Epithelial cell of proximal tubule (primary cell): ENCODE measurements around the gene FAM53A. TPM values are rescaled to one million over a fixed set of nuclear protein-coding genes. Genes with fewer than 3 reads are reported as not detected.

Source experiments
- DNase-seq: peaks from one replicate; pipeline ENCODE4 v3.0.0-alpha.2; 2011; ENCODE audit warnings: low read depth
- H3K4me3 ChIP-seq: 2 replicates; pipeline ENCODE4 v1.5.1; 2011; ENCODE audit warnings: low read depth, mild to moderate bottlenecking, low read length
- total RNA-seq: library from RNA; depleted of rRNA; stranded (reverse); fragments of >200 nt; gene quantifications from 2 replicates; pipeline ENCODE4 v1.2.3, GENCODE V29; 2015
- TF ChIP-seq, protein P1 (sequence below): conservative IDR thresholded peaks from 2 replicates; pipeline ENCODE4 v1.5.1; 2012; ENCODE audit warnings: low read depth, mild to moderate bottlenecking, low read length

Gene FAM53A
- total RNA-seq, 1 donor from 2014 or later = 2.5 TPM

DNA sequence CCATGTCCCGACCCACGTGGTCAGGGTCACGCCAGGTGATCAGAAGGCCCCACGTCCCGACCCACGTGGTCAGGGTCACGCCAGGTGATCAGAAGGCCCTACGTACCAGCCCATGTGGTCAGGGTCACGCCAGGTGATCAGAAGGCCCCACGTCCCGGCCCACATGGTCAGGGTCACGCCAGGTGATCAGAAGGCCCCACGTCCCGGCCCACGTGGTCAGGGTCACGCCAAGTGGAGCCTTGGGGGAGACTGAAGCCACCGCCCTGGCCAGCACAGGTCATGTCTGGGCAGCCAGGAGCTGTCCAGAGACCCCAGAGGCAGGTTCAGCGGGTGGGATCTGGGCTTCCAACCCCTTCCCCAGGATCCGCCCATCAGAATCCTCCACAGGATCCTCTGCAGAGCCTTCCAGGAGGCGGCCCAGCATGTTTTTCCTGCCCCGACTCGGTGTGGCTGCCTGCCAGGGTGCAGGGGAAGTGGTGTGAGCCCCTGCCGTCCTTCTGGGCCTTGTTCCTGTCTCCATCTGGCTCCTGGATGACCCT, 58.4 kb downstream of the FAM53A start:
- no peak for DNase-seq
- H3K4me3 ChIP-seq = no peak overlapping the region
- TF ChIP-seq, protein P1, sequence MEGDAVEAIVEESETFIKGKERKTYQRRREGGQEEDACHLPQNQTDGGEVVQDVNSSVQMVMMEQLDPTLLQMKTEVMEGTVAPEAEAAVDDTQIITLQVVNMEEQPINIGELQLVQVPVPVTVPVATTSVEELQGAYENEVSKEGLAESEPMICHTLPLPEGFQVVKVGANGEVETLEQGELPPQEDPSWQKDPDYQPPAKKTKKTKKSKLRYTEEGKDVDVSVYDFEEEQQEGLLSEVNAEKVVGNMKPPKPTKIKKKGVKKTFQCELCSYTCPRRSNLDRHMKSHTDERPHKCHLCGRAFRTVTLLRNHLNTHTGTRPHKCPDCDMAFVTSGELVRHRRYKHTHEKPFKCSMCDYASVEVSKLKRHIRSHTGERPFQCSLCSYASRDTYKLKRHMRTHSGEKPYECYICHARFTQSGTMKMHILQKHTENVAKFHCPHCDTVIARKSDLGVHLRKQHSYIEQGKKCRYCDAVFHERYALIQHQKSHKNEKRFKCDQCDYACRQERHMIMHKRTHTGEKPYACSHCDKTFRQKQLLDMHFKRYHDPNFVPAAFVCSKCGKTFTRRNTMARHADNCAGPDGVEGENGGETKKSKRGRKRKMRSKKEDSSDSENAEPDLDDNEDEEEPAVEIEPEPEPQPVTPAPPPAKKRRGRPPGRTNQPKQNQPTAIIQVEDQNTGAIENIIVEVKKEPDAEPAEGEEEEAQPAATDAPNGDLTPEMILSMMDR = no peak

DNA sequence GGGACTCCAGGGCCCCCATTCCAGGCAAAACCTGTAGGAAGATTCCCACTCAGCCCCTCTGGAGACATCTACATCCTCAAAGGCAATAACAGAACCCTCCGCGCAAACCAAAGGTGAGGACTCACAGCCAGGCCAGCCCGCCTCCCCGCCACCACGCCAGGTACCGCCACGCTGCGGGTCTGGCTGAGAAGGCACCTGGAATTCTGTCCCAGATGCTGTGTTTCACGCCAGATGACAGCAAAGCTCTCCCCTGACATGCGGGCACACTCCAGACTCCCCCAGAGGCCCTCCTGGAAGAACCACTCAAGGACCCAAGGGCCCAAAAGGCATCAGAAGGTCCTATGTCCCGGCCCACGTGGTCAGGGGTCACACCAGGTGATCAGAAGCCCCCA, 59.6 kb downstream of the FAM53A start:
- no peak overlapping the region for H3K4me3 ChIP-seq
- no peak for DNase-seq
- TF ChIP-seq, protein P1 = no peak

DNA sequence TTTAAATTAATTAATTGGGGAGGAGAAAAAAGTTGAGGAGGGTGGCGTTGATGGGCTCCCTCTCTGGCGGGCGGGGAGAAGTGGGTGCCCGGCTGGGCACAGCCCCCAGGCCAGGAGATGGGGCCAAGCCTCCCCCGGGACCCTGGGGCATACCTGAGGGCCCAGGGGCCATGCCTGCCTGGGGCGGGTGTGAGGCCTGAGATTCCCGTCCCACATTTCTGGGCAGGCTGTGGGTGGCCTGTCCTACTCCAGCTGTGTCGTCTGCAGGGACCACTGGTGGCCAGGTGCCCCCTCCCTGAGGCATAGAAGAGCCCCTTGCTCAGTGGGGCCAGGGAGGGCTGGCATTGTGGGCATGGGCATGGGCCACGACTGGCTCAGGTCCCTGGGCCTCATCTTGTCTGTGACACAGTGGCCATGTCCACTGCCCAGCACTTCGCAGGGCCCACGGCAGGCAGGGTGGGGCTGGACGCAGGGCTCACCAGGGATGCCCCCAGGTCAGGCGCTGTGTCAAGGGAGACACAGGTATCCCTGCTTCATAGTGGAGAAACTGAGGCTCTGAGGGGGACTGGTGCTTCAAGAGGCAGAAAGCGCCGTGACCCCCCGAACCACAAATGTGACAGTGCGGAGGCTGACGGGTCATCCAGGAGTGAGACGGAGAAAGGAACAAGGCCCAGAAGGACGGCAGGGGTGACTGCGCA, 60.1 kb downstream of the FAM53A start:
- TF ChIP-seq, protein P1 = no peak
- no peak overlapping the region for H3K4me3 ChIP-seq
- no peak for DNase-seq

DNA sequence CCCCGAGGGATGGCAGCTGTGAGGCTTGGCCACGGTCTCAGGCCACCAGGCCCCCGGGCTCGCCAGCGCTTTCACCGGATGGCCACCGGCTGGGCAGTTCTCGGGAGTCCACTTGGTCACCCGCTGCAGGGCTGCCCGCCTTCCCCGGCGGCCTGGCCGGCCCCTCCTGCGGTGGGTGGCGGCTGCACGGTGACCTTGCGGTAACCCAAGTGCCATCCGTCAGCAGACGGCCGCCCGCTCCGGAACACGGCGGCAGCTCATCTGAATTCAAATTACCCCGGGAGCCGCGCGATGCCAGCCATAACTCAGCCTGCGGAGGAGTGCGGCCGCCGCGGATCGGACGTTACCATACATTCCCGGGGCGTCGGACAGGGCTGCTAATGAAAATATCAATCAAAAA, 60.7 kb downstream of the FAM53A start:
- no peak overlapping the region for H3K4me3 ChIP-seq
- TF ChIP-seq, protein P1 = no peak
- DNase-seq = no peak

DNA sequence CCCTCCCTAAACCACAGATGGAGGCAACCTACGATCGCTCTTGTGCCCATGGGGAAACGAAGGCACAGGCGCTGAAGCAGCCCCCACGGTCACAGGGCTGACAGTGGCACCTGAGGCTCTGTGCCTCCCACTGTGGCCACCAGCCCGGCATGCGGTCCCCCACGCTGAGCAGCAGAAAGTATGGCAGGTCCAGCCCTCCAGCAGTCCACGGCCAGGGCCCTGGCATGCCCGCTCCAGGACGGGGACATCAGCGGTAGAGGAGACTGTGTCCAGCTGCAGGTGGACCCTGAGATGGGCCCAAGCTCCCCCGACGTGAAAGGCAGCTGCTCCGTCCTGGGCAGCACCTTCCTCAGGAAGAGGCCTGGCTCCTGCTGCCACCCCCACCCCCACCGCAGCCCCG, 61.2 kb downstream of the FAM53A start:
- DNase-seq = no peak
- TF ChIP-seq, protein P1 = no peak
- no peak overlapping the region for H3K4me3 ChIP-seq

DNA sequence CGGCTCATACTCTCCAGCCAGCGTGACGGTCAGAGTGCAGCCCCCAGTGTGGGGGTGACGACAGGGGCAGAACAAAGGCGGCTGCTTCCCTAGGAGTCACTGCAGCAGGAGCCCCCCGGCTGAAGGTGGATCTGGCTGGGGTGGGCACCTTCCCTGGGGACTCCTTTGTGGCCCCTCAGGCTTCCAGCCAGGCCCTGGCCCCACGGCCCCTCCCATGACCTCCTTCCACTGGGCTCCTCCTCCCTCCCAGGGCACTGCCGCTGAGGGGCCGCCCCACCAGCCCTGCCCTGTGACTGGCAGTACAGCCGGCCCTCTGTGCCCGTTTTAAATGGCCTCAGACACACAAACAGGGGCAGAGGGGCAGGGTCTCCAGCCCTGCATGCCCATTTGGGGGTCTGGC, 61.9 kb downstream of the FAM53A start:
- H3K4me3 ChIP-seq = no peak overlapping the region
- DNase-seq = no peak
- TF ChIP-seq, protein P1 = no peak

DNA sequence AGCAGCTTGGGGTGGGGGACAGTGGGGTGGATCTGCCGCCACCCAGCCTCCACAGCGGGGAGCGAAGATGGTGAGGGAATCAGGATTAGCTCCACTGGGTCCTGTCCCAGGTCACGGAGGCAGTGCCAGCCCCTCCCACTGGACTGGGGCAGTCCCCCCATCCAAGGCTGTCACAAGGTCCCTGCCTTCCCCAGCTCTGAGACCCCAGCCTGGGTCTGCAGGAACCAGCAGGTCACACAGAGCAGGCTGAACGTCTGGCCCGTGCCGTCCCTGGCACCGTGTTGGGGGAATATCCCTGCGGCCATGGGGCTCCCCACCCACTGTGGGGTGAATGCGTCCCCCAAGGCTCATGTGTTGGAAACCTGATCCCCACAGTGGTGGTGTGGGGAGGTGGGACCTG, 62.6 kb downstream of the FAM53A start:
- no peak overlapping the region for H3K4me3 ChIP-seq
- no peak for DNase-seq
- TF ChIP-seq, protein P1 = no peak
